Activated CD8-positive, alpha-beta memory T cell treated with anti-CD3 and anti-CD28 coated beads for 36 hours (primary cell): ENCODE measurements around the gene CHRNG. TPM values are rescaled to one million over a fixed set of nuclear protein-coding genes. Genes with fewer than 3 reads are reported as not detected.

Experiments
- CTCF ChIA-PET: fragments of 350-600 bp; sonication (Branson Sonifier 250); formaldehyde crosslinking; loops from one replicate; lab custom pipeline; 2021; ENCODE audit warnings: antibody characterized with exemption; lab: Charles Lee
- POLR2A ChIA-PET: fragments of 350-600 bp; sonication (Branson Sonifier 250); formaldehyde crosslinking; loops from one replicate; lab custom pipeline; 2021; ENCODE audit warnings: antibody characterized with exemption; lab: Charles Lee
- total RNA-seq, 2 experiments: library from RNA; stranded (reverse); gene quantifications; one replicate each; pipeline ENCODE4 v1.2.3, GENCODE V29; 2021

Gene CHRNG
- total RNA-seq, 2 experiments from 2014 or later: not detected

DNA sequence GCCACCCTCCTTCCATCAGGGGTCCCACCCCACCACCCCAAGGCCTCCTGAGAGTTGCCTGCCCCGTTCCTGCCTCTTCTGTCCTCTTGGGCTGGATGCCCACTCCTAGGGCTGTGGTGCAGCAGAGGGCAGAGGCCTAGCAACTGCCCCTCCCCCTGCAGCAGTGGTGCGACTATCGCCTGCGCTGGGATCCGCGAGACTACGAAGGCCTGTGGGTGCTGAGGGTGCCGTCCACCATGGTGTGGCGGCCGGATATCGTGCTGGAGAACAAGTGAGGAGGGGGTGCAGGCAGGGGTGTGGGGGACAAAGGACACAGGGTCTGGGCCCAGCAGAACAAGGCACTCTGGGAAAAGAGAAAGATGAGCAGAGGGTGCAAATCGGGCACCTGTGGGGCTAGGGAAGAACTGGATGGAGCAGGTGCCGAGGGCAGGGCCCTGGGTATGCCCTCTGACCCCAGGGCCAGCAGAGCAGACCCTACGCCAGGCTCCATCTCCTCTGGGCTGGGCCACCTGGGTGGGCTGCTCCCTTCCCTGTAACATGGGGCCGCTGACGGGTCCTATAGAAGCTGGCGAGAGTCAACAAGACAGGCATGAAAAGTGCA lies 1.0 kb downstream of the CHRNG start:
- ChIA-PET POLR2A (no interaction called here), CTCF (no interaction called here)

DNA sequence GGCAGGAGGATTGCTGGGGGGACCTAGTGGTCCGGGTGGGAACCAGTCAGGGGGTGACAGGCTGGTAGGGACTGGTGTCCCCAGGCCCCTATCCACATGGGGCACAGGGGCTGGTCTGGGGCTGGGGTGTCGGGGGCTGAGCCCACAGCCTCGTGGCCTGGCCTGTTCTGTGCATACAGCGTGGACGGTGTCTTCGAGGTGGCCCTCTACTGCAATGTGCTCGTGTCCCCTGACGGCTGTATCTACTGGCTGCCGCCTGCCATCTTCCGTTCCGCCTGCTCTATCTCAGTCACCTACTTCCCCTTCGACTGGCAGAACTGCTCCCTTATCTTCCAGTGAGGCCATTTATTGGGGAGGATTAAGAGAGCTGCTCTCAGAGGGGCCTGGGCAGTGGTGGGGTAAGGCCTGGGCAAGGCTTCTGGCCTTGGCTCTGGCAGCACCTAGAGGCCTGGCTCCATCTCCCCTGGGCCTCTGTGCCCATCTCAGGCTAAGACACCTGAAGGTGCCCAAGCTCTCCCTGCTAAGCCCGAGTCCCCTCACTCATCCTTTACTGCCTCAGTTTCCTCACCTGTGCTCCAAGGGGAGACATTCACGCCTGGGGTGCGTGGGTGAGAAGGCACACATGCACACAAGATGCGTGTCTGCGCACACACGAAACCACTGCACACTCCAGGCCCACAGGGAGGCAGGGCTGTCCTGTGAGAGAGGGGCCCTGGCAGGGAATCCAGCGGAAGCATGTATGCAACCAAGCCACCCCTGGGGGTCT lies 1.9 kb downstream of the CHRNG start:
- POLR2A ChIA-PET: no interaction called here
- CTCF ChIA-PET: no interaction called here

GRCh38 chr2:232541961-232542714 lies 2.6 kb downstream of the CHRNG start:
- POLR2A ChIA-PET: interaction anchor here (0.5 kb wide), 1 partner anchor 758 kb away, joined by 3 read pairs; no protein-coding TSS in a partner anchor
- CTCF ChIA-PET: no interaction called here

- ChIA-PET CTCF (no interaction called here), POLR2A (no interaction called here)
These were observed 3.4 kb downstream of the CHRNG start for GRCh38 chr2:232542715-232543467.

DNA sequence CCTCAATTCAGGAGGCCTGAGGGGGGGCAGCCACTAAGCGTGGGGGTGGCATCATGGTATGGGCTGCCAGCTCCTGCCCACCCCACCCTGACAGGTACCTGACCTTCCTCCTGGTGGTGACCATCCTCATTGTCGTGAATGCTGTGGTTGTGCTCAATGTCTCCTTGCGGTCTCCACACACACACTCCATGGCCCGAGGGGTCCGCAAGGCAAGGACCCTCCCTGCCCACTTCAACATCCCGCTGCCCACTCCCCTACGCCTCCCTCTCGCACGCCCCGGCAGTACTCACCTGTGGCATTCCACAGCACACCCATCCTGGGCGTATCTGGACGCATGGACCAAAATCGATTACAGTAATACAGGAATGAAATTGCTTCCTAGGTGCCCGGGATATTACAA lies 4.0 kb downstream of the CHRNG start:
- ChIA-PET POLR2A (no interaction called here), CTCF (no interaction called here)

DNA sequence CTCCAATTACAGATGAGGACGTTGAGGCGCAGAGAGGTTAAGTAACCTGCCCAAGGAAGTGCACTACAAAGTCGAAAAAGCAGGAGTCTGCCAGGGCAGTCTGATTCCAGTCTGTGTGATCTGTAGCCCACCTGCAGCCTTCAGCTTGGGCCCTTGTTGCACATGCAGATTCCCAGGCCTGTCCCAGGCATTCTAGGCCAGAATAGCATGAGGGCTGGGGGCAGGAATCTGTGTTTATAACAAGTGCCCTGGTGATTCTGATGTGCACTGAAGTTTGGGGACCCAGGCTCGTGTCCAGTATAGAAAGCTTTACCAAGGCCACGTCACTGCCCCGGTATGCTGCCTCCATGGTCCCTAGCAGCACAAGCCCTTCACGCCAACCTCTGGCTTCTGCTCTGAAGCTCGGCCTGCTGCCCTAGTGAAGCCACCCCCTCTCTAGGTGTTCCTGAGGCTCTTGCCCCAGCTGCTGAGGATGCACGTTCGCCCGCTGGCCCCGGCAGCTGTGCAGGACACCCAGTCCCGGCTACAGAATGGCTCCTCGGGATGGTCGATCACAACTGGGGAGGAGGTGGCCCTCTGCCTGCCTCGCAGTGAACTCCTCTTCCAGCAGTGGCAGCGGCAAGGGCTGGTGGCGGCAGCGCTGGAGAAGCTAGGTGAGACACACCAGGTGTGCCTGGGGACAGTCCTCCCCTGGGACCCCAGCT lies 4.6 kb downstream of the CHRNG start:
- ChIA-PET POLR2A (interaction anchor here (0.5 kb wide), 1 partner anchor 1903 kb away, joined by 3 read pairs; no protein-coding TSS in a partner anchor), CTCF (no interaction called here)

GRCh38 chr2:232544674-232545073 lies 5.2 kb downstream of the CHRNG start:
- CTCF ChIA-PET: interaction anchor here (0.7 kb wide), 1 partner anchor 18 kb away, joined by 4 read pairs; no protein-coding TSS in a partner anchor
- POLR2A ChIA-PET: interaction anchor here (0.5 kb wide), 1 partner anchor 1902 kb away, joined by 3 read pairs; no protein-coding TSS in a partner anchor

- ChIA-PET CTCF (interaction anchor here (0.7 to 1.2 kb wide), 2 partner anchors 16 to 24 kb away, joined by 3 to 4 read pairs; no protein-coding TSS in a partner anchor), POLR2A (no interaction called here)
These were observed 6.3 kb downstream of the CHRNG start for GRCh38 chr2:232545511-232546375.

DNA sequence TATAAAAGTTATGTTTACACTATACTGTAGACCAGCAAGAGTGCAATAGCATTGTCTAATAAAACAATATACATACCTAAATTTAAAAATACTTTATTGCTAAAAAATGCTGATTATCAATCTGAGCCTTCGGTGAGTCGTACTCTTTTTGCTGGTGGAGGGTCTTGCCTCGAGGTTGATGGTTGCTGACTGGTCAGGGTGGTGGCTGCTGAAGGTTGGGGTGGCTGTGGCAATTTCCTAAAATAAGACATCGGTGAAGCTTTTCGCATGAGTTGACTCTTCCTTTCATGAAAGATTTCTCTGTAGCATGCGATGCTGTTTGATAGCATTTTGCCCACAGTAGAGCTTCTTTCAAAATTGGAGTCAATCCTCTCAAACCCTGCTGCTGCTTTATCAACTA lies 8.5 kb downstream of the CHRNG start:
- ChIA-PET CTCF (no interaction called here), POLR2A (no interaction called here)

DNA sequence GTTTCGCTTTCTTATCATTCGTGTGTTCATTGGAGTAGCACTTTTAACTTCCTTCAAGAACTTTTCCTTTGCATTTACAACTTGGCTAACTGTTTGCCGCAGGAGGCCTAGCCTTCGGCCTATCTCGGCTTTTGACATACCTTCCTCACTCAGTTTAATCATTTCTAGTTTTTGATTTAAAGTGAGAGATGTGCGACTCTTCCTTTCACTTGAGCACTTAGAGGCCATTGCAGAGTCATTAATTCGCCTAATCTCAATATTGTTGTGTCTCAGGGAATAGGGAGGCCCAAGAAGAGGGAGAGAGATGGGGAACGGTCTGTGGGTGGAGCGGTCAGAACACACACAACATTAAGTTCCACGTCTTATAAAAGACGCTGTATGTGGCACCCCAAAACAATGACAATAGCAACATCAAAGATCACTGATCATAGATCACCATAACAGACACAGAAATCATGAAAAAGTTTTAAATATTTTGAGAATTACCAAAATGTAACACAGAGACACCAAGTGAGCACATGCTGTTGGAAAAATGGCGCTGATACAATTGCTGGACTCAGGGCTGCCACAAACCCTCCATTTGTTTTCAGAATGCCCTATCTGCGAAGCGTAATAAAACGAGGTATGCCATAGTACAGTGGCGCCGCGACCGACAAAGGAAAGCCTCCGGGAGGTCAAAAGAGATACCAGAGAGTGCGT lies 10.3 kb downstream of the CHRNG start:
- ChIA-PET POLR2A (no interaction called here), CTCF (no interaction called here)

- ChIA-PET CTCF (interaction anchor here (0.6 to 0.9 kb wide), 3 partner anchors 24 to 183 kb away, joined by 3 read pairs; no protein-coding TSS in a partner anchor), POLR2A (interaction anchor here (0.7 to 1.0 kb wide), 2 partner anchors 146 to 510 kb away, joined by 3 read pairs; partner anchors contain the start of gene INPP5D)
These were observed 11.1 kb downstream of the CHRNG start, which contains the start of the genes EIF4E2 and TIGD1 for GRCh38 chr2:232550354-232551249. EIF4E2 (plus strand) TSS chr2:232550689; CDS start chr2:232550725, 36 bp downstream. TIGD1 (minus strand) TSS chr2:232550557; CDS start chr2:232549882, 675 bp downstream.

GRCh38 chr2:232551250-232551638 lies 11.8 kb downstream of the CHRNG start:
- POLR2A ChIA-PET: interaction anchor here (1.0 kb wide), 1 partner anchor 509 kb away, joined by 3 read pairs; the partner anchor contains the start of gene INPP5D
- CTCF ChIA-PET: interaction anchor here (0.8 to 1.0 kb wide), 3 partner anchors 11 to 28 kb away, joined by 3 read pairs; no protein-coding TSS in a partner anchor

- ChIA-PET CTCF (interaction anchor here (1.0 kb wide), 1 partner anchor 11 kb away, joined by 3 read pairs; no protein-coding TSS in a partner anchor), POLR2A (no interaction called here)
These were observed 12.3 kb downstream of the CHRNG start for GRCh38 chr2:232551776-232552175.

- CTCF ChIA-PET: no interaction called here
- POLR2A ChIA-PET: no interaction called here
These were observed 16.9 kb downstream of the CHRNG start for GRCh38 chr2:232556426-232556825.

- CTCF ChIA-PET: interaction anchor here (0.8 to 1.5 kb wide), 4 partner anchors 8 to 40 kb away, joined by 3 read pairs; no protein-coding TSS in a partner anchor
- POLR2A ChIA-PET: no interaction called here
These were observed 23.1 kb downstream of the CHRNG start for GRCh38 chr2:232562515-232563151.
